T-helper 9 cell (primary cell): Measurements from ENCODE around the gene CELA2B.
"Not testable (repeated sequence)": the region's sequence is repeated elsewhere in the genome, so short reads cannot be mapped to it uniquely, and the experiment has no call there.

Source experiments
- DNase-seq: peaks from one replicate; pipeline ENCODE4 v3.0.0-alpha.2; 2020

Gene CELA2B

DNA sequence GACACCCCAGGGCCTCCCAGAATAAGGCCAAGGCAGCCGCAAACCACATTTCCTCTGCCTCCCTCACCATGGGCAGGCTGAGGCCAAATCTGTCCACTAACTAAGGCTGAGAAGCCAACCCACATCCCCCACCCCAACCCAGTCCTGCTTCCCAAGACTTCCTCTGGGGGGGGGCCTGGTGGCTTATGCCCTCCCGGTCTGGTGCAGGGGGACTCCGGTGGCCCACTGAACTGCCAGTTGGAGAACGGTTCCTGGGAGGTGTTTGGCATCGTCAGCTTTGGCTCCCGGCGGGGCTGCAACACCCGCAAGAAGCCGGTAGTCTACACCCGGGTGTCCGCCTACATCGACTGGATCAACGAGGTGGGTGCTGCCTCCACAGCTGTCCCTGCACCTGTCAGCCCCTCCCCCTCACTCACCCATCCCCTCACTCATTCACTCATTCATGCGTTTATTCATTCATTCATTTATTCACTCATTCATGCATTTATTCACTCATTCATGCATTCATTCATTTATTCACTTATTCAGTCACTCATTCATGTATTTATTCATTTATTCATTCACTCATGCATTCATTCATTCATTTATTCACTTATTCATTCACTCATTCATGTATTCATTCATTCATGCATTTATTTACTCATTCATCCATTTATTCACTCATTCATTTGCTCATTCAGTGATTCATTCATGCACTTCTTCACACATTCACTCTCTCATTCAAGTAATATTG, 30.3 kb upstream of the CELA2B start:
- DNase-seq, result no peak

GRCh38 chr1:15446212-15446611, 29.7 kb upstream of the CELA2B start:
- no peak for DNase-seq

- DNase-seq, result no peak
Measured at GRCh38 chr1:15448877-15449462, 26.9 kb upstream of the CELA2B start.

- no peak for DNase-seq
Measured at GRCh38 chr1:15449567-15449966, 26.3 kb upstream of the CELA2B start.

- no peak for DNase-seq
Measured at GRCh38 chr1:15451014-15451722, 24.7 kb upstream of the CELA2B start.

- no peak for DNase-seq
Measured at GRCh38 chr1:15452216-15452615, 23.7 kb upstream of the CELA2B start.

GRCh38 chr1:15452866-15453571, 22.9 kb upstream of the CELA2B start:
- DNase-seq, result no peak

DNA sequence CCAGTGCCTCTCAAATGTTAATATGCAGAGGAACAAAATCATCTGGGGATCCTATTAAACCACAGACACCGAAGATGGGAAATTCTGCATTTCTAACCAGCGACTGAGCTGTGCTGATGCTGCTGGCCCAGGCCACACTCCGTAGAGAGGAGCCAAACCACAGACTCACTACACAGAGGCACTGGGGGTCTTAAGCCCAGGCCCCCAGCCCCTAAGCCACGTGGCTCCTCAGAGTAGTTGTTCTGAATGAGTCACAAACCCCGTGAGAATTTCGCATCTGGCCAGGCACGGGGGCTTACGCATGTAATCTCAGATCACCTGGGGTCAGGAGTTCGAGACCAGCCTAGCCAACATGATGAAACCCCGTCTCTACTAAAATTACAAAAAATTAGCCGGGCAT, 22.2 kb upstream of the CELA2B start:
- no peak for DNase-seq

DNA sequence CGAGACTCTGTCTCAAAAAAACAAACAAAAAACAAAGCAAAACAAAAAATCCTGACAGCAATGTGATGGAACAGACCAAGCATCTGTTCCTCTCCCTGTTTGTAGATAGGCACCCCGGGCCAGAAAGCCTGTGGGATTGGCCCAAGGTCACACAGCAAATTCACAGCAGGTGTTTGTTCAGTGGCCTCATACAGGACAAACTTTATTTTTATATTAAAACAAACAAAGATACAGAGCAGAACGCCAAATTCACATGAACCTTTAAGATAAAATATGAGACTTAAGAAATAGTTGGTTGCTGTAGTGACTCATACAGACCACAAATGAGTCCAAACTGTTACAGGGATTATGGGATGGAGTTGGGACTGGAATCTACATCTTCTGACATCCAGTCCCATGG, 21.6 kb upstream of the CELA2B start:
- no peak for DNase-seq

GRCh38 chr1:15455522-15455921, 20.4 kb upstream of the CELA2B start:
- no peak for DNase-seq

GRCh38 chr1:15456313-15456954, 19.5 kb upstream of the CELA2B start, which contains the start of gene CELA2A:
TSS of gene CELA2A (plus strand) at chr1:15456732. CDS start at chr1:15456754, 22 bp downstream.
- DNase-seq, result no peak

DNA sequence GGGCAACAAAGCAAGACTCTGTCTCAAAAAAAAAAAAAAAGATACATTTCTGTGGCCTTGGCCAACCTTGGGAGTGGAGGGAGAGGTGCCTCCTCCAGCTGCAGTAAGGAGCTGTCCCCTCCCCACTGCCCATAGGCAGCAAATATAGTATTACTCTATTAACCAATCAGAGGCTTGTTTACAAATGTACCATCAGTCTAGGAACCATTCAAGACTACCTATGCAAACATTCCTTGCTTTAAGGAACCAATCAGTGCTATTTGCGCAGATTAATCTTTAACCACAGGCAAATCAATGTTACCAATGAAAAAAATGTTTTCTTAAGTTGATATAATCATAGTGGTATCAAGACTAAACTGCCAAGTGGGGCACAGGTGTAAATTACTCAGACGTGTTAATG, 18.3 kb upstream of the CELA2B start:
- no peak for DNase-seq

DNA sequence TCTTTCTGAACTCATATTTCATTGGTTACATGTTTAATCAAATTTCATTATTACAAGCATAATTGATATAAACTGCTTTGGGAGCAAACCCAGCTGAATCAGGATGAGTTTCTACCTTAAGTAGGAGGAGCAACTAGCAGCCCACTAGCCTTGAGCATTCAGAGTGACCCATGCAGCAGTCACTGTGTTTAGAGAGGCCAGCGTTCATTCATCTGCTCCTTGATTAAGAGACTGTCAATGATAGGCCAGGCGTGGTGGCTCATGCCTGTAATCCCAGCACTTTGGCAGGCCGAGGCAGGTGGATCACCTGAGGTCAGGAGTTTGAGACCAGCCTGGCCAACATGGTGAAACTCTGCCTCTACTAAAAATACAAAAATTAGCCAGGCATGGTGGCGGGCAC, 17.5 kb upstream of the CELA2B start:
- not testable (repeated sequence) for DNase-seq

DNA sequence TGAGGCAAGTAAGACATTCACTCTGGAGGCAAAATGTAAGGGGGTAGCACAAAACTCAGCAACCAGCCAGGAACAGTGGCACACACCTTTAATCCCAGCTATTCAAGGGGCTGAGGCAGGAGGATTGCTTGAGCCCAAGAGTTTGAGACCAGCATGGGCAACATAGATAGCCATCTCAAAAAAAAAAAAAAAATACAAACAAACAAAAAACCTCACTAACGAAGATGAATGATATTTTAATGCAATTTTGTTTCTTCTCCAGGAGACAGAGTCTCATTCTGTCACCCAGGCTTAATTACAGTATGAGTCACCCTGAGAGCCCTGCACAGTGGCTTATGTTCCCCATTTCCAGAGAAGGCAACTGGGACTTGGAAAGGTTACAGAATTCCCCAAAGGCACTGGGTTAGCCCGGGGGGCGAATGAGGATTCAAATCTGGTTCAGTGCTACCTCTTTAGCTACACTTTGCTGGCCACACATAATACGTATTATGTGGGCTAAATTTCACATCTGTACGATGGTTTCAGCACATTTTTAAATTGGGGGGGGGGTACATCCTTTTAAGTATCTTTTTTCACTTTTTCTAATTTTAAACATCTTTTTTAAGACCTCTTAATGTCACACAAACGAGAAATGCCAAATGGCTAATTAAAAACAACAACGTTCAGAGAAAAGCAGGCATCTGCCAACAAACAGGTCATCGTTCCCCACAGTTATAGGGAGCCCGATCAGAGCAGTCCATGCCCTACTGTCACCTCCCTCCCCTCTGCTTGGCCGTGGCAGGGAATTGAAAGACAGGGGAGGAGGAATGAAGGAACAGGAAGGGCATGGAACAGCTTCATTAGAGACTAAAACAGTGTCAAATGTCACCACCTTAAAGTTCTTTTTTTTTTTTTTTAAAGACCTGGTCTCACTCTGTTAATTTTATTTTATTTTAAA, 15.9 kb upstream of the CELA2B start:
- no peak for DNase-seq

GRCh38 chr1:15460708-15461095, 15.2 kb upstream of the CELA2B start:
- no peak for DNase-seq

GRCh38 chr1:15463064-15463800, 12.7 kb upstream of the CELA2B start:
- not testable (repeated sequence) for DNase-seq

- DNase-seq, result not testable (repeated sequence)
Measured at GRCh38 chr1:15463926-15464322, 12.0 kb upstream of the CELA2B start.

GRCh38 chr1:15465674-15466073, 10.2 kb upstream of the CELA2B start:
- DNase-seq, result no peak

GRCh38 chr1:15466955-15467625, 8.8 kb upstream of the CELA2B start:
- not testable (repeated sequence) for DNase-seq

DNA sequence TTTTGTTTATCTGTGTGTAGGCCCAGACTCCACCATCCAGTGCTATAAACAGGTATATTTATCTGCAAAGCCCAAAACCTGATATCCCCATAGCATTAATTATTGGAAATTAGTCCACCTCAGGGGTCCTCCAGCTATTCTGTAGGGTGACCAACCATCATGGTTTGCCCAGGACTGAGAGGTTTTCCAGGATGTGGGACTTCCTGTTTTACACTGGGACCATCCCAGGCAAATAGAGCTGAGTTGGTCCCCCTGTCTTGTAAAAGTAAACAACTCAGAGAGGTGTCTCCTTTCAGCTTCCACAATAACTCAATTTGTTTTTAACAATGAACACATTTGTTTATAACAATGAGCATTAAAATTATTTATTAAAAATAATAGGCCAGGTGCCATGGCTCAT, 7.8 kb upstream of the CELA2B start:
- no peak for DNase-seq
